Measurements from ENCODE around the gene FILIP1L.

Gene FILIP1L

DNA sequence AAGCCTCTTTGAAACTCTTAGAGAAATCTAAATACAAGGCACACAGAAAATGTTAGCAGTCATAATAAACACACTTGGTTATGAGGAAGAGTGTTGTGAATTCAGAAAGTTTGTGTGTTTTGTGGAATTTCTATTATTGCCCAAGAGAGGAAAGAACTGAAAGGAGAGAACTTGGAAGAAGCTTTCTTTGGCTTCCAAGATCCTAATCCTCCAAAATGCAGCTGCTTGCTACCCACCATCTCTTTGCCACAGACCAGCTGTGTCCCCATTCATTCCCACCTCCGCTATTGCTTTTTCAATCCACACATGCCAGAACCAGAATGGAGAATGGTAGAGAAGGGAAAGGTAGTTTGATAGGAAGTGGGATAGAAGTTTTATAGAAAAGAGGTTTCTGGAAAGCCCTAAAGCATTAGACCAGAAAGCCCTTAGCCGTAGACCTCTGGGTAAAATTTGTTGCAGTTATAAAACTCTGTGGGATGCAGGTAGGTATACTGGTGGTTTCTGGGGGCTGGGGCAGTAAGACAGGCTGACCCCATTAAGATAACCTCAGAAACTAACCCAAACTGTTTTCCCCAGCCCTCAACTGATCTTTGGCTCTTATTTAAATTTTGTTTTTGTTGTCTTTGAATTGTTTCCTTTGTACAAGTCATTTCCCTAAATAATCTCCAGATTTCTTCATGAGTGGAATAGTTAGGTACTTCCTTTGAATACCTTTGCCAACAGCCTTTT lies 108.5 kb downstream of the FILIP1L start:
- no peak for DNase-seq

DNA sequence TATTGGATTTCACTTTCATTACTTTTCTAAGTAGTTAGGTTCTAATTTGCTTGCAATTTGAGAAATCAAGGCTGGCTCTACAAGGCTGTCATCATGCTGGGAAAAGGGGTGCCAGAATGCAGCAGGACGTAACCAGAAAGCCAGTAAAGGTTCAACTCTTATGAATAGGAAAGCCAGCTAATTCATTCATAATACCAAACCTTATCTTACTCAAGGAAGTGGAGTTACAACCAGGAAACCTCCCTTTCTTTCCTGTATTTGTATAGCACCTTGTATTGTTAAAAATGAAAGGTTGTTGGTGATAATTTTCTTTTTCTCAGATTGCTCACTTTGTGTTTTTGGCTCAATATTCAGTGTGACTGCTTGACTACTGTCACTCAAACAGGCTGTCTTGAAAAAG lies 109.4 kb downstream of the FILIP1L start:
- no peak for DNase-seq

DNA sequence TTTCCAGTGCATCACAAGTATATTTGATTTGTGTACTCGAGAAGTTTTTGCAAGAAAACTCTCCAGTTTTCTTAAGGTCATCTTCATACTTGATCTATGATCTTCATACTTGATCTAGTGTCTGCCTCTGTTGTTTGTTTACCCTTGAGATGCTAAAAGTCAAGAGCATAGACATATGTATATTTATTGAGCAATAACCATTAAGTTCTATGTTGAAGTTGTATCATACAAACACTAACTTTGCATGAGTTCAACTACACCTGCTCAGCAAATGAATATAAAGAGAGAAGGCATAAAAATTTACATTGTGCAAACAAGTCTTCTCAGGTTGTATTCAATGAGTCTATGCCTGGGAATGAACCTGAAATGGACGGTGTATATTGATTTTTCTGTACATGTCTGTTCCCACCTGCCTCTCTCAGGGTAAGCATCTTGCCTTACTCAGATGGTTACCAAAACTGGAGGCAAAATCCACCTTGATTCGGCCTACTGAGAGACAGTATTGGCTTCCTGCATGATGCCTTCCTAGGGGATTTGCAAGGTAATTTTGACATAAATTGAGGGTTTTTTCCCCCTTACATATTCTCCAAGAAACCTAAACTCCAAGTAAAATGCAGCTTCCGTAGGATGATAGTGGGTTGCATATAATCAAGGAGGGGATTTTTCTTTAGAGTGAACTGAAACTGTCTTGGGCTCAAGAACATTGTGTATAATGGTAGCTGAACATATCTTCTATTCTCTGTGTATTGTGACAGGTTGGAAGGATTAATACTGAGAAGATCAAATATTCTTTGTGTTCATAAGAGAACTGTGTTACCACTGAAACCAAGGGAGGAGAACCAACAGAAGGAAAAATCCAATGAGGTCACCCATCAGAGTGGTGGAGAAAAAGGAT lies 110.4 kb downstream of the FILIP1L start:
- DNase-seq = no peak

DNA sequence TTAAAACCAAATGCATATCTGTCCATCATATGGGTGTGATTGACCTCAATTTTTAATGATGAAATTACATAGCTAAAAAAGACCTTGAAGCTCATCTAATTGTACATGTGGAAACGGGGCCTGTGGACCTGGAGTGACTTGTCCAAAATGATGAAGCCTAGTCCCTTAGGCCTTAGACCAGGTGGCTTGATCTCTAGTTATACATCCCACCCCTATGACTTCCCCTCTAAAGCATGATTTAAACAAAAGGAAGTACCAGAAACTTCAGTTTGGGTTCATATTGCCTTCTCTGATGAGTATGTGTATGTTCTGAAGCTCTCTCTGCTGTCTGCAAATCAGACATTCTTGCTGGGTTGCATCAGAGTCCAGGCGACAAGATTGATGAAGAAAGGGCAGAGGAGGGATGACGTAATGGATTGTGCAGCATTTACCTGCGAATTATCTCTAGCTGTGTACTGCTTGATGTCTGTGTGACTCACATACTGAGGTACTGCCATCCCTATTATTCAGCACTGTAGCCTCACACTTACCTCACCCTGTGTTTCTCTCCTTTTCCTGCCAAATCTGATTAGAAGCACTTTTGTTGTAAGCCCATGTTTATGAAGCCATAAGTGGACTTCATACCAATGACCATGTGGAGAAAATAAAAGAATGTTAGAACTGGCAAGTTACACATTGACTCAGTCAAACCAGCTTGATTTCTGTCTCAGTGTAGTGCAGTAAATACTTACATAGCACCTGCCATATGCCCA lies 111.5 kb downstream of the FILIP1L start:
- DNase-seq = no peak

DNA sequence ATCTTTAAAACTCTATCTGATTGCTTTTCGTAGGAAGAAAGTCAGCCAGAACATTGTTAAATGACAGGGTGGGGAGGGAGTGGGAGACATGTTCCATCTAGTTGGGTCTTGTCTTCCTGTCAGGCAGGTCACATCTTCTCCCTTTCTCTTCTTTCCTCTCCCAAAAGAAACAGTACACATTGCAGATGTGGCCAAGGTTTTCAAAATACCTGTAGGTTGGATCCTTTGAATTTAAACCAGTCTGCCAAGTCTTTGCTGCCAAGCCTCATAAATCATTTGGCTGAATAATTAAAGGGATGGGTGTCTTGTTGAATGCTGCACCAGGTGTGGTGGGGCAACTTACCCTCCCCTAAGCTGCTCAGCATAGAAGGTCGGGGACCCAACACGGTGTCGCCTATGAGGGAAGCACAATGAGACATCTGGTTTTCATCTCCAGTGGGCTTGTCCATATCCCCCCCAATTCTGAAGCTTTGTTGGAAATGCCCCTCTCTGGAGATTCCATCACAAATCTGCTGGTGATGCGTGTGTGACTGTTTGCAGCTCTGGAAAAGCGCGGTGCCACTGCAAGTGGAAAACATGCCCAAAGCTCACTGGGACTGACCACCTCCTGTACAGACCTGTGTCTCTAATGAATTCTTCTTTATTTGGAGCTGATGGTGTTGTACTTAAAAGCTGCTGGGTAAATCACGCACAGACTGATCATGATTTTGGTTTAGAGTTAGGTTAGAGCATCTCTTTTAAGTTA lies 112.6 kb downstream of the FILIP1L start:
- DNase-seq = no peak

DNA sequence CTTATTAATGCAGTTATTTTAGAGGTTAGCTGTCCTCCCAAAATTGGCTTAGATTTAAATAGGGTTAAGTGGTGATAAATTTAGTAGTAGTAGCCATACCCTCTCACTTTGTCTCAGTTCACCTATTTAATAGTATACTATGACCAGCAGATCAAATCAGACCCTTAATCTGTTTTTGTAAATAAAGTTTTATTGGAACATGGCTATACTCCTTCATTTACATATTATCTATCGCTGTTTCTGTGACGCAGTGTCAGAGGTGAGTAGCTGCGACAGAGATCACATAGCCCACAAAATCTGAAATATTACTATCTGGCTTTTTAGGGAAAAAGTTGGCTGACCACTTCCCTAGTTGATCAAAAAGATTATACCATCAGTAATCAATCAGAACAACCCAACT lies 113.2 kb downstream of the FILIP1L start:
- DNase-seq = no peak

DNA sequence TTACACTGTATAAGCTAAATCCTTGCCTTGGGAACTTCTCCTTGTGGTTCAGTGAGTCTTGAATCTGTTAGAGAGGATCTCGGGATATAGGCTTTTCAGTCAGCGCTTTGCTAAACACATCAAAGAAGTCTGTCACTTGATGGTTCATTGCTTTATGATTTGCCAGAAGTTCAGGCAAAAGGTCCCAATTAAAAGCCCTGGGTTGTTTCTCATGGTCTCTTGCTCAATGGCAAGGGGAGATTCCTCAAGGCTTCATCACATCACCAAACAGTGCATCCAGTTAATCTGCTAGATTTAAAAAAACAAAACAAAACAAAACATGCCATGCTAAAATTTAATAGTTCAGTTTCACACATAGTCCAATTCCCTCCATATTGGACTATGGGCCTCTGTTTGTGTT lies 114.8 kb downstream of the FILIP1L start:
- no peak for DNase-seq

DNA sequence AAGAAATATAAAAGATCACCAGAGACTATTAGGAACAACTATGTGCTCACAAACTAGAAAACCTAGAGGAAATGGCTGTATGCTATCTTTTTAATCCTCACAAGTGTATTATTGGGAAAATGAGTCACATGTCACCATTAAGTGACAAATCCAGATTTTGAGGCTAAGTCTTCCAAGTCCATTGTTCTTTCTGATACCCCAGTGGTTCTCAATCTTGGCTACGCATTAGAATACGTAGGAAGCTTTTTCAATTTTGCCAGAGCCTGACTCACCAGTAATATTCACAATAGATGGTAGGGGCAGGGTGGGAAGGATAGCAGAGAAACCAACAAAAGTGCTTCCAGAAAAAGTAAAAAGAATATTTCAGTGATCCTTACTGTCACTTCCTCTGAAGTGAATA lies 117.0 kb downstream of the FILIP1L start:
- no peak for DNase-seq

DNA sequence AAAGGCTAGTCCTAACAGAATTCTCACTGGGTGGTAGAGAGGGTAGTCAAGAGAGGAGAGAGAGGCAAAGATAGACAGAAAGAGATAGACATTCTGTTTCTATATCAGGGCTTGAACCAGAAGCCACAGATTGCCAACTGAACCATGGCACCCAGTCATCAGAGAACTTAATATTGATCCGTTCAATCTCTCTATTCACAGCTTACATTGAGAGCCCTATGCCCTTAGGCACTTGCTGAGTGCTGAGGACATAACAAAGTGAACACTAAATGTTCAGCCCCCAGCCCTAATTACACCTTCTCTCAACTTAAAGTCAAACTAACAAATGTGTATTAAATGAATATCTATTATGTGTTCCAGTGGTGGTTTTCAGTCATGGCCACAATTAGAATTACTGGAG lies 124.1 kb downstream of the FILIP1L start:
- DNase-seq = no peak

DNA sequence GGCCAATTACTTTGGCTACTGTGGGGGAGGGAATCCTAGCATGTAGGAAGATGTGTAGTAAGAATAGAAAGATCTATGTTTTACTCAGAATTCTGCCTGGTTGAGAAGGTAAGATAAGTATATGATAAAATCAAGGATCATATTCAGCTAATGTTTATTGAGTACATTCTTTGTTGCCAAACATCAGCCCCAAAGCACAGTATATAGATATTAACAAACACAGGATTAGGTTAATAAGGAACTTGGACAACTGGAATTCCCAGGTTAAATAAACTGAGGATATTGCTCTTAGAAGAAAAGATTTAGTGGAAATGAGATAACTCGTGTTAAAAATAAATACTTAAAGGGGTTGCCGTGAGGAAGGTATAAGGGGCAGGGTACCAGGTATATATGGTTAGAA lies 129.6 kb downstream of the FILIP1L start:
- no peak for DNase-seq

DNA sequence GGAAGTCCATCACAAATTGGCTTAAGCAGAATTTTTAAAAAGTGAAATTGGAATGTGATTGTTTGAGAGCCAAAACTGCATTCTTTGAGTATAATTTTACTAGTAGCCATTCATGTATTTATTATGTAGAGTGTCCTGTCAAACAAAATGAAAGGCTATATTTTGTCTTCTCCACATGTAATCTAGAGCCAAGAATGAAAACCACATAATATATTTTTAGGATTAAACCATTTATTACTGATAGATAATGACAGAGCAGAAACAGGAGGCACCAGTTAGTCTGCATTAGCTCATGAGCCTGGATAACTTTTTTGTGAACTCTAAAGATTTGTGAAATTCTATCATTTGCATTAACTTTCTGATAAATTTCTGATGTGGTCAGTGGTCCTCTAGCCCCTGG lies 130.2 kb downstream of the FILIP1L start:
- no peak for DNase-seq

DNA sequence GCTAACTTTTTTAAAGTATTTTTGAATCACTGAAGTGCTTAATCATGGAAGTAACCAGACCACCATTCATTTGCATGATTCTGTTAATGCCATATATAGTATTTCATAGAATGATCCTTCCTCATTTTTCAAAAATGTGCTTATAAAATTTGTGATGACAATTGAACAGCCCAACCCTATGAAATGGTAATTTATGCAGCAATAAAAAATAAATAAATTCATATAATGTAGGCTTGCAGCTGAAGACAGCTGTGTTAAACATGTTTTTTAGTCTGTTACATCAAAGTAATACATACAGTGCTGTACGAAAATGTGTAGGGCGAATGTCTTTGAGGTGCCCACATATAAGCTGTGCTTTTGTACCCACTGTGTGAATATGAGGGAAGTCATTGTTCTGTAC lies 131.7 kb downstream of the FILIP1L start:
- DNase-seq = no peak

DNA sequence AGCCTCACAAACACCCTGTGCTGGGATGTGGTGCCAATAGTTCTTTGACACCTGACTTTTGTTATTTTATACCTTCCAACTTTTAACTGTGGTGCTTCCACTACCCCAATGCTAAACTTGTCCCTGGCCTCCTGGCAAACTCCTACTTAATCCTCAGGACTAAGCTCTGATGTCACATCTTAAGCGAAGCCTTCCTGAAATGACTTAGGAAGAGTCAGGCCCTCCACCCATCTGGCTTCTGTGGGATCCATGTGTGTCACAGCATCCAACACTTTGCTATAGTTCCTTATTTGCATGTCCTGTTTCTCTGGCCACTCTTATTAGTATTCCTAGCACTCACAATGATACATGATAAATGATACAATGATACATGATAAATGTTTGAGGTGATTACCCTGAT lies 133.2 kb downstream of the FILIP1L start:
- DNase-seq = no peak

DNA sequence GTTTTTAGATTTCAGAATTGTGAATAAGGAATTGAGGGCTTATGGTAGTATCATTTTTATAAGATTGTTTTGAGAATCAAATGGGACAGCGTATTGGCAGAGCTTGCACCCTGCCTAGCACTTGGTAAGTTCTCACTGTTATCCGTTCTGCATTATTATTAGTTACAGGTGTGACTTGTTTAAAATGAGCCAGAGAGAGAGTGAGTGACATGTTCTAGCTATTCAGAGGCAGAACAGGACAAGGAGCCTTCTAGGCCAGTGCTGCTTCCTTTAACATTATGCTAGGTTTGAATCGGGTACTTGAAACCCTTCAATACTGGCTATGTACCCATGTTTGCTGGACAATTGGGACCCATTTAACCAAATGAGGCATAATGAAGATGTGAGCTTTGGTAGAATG lies 133.7 kb downstream of the FILIP1L start:
- no peak for DNase-seq

DNA sequence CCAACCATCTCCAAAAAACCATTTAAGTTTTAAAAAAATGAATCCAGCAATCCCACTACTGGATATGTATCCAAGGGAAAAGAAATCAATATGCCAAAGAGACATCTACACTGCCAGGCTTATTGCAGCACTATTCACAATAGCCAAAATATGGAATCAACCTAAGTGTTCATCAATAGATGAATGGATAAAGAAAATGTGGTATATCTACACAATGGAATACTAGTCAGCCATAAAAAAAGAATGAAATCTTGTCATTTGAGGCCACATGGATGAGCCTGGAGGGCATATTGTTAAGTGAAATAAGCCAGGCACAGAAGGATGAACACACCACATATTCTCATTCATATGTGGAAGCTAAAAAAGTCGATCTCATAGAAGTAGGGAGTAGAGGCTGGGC lies 136.1 kb downstream of the FILIP1L start:
- no peak for DNase-seq

DNA sequence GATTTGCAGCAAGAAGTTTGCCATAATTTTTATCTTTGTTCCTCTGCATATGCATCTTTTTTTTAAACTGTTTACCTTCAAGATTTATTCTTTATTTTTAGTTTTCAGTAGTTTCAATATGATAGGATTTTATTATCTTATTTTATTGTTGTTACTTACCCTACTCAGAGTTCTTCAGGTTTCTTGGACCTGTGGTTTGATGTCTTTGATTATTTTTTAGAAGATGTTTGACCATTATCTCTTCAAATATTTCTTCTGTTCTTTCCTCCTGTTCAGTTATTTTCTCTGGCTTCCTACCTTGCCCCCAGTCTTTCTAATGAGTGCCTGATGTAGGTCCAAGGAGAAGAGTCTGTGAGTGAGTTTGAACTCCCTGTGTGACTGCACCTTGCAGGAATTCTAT lies 137.7 kb downstream of the FILIP1L start:
- no peak for DNase-seq

DNA sequence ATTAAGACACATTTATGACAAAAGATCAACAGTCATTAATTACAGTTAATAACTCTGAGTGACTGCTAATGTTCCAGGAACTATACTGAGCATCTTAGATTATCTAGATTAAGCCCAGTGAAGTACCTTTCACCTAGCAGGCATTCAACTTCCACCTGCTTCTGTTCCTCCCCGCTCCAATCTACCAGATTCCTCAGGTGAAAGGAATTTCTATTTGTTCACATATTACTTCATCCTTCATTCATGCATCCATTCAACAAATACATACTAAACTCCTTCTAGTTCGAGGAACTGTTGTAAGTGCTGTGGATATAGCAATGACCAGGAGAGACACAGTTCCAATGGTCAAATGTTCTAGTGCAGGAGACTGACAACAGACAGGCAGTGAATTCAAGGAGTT lies 139.3 kb downstream of the FILIP1L start:
- no peak for DNase-seq

DNA sequence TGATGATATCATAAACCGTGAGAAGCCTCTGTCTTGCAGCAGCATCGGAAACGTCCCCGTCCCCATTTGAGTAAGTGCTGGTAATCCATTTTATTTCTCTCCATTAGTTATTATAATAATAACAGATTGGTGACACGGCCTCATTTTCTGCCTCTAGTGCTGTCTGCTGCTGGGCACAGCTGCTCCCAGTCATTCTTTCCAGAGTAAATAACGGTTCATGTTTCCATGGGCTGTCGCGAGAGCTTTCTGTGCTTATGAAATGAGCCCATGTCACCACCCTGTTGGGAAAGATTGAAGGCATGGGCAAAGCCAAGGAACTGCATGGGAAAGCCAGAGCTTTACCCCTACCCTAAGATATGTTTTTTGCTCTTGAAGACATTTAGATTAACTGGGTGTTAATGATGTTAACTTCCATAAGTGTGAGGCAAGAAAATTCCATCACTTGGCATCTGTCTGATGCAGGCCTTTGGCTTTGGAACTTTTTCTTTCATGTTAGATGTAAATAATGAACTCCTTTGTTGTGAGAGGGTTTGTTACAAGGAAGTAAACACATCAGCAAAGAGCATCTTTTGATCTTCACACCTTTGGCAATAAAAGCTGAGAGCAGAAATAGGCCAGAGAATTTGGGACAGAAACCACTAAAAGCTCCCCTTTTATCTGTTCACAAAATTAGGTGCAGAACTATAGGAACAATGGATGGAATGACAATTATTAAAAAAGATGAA lies 141.8 kb downstream of the FILIP1L start:
- DNase-seq = no peak

DNA sequence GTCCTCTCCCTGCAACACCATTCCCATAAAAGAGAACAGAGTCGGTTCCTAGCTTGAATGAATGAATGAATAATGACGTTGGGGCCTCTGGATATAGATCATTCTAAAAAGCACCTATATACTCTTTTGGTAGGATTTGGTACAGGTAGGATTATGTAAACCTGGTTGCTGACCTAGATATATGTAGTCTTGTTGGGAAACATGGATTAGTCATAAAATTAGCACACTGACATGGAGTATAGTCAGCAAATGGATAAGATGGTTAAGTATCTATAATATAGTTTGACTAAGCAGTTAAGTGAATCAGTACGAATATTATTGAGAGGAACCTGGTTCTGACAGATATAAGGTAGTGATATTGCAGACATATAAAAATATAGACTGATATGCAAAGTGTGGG lies 142.5 kb downstream of the FILIP1L start:
- no peak for DNase-seq

DNA sequence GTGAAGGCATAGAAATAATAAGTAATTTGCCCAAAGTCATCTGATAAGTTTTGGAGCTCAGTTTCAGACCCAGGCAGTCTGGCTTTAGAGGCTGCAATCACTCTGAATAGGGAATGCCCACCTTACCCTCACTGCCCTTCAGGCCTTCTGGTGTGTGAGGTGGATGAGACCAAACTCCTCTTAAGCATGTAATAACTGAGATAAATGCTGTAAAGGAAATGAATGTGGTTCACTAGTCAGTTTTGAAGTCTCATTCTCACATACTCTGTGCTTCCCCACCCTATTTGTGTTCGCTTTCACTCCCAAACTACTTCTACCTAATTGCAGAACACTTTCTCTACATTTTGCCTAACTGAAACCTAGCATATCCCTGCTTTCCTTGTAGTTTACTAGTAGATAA lies 144.1 kb downstream of the FILIP1L start:
- no peak for DNase-seq

DNA sequence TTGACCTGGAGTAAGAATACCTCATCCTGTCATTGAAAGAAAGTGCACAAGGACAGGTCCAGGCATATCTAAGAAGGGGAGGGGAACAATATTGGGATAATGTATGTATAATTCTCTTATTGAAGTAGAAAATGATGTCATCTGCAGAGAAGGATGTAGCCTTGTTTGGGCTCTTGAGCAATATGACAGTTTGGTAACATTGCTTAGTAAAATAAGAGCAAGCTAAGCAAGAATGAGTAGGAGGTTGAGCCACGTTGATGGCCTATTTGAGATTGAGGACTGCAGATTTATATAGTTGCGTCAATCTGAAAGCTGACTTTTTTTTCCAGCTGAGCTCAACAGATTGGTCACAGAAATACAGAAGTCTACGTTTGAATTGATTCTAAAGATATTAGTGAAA lies 145.2 kb downstream of the FILIP1L start:
- no peak for DNase-seq

DNA sequence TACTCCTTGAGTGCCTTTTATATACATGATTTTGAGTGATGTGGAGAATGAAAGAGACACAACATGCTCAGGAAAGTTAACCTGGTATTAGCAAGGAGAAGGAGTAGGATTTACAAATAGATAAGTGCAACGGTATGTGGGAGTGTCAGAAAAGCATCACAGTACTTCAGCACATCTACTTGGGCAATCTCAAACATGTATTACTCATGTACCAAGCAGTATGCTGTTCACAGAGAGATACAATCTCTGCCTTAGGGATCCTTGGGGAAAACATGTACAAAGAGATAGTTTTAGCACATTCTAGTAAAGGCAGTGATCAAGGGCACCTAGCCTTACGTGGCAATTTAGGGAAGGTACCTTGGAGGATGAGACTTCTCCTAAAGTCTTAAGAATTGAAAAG lies 146.5 kb downstream of the FILIP1L start:
- no peak for DNase-seq

All from CD4-positive, alpha-beta T cell treated with Interleukin-12 subunit alpha and Interleukin-12 subunit beta, for 1 hour (primary cell).